Hepatic stellate cell (primary cell): ENCODE results near the gene RGS13.
"Not testable (repeated sequence)": the region's sequence is repeated elsewhere in the genome, so short reads cannot be mapped to it uniquely, and the experiment has no call there.

Source experiments
- DNase-seq: peaks from one replicate; pipeline ENCODE4 v3.0.0; 2011; ENCODE audit warnings: low spot score

RGS13 gene

GRCh38 chr1:192675716-192676115 lies 39.8 kb downstream of the RGS13 start:
- DNase-seq = no peak

DNA sequence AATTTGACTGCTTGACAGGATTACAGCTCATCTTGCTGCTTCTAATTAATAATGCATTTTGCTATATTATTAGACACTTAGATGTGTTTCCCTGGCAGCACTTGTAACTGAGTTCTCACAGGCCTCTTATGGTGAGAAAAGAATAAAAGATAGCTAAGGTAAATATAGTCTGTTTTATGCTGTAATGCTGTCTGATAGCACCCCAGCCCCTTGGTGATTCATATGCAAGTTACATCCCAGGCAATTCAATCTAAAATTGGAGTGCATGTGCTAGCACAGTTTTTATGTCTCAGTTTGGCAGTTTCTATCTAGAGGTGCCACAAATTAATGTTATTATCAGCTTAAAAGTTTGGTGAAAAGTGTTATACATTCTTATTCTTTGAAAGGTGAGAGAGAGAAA lies 42.2 kb downstream of the RGS13 start:
- DNase-seq = no peak

DNA sequence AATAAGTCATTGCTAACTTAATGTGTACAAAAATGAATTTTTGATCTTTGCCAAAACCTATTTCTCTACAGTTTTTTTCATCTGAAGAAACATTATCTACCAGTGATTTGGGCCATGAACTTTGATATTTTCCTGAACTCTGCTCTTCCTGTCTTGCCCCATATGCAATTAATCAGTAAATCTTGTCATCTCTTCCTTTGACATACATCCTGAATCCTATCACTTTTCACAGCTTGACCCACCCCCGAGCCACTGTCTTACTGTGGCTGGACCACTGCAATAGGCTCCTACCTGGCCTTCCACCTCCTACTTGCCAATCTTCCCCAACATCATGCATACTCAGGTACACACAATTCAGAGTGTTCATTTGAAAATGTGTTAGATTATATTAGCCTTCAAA lies 46.4 kb downstream of the RGS13 start:
- no peak for DNase-seq

- not testable (repeated sequence) for DNase-seq
These were observed 47.1 kb downstream of the RGS13 start for GRCh38 chr1:192683081-192683480.

DNA sequence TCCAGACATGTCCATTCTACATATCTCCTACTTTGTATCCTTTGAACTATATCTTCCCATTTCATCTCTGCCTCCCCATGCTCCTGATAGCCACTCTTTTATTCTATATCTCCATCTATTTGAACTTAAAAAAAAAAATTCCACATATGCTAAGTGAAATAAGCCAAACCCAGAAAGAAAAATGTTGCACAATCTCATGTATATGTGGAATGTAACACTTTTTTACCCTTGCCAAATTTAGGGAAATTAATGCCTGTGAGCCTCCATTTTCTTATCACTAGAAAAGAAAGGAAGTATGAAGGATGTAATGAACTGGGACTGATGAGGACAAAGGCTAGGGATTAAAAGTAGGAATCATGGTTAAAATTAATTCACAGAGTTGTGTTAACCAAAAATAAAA lies 53.5 kb downstream of the RGS13 start:
- DNase-seq = no peak

DNA sequence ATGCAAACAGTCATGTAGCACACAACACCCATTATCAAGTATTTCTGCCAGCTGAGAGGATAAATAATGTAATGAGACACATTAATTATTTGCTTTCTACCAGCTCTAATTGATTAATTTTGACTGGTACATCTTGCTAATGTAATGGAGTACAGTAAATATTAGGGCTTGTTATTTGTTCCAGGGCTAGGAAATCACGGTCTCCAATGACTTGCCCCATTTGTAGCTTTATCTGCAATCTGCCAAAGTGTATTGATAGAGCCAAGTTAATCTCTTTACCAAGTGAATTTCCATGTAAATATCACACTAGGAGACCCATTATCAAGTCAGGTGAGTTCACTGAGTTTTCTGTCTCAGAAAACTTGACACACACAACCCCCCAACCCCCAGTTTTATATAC lies 55.1 kb downstream of the RGS13 start:
- no peak for DNase-seq

- DNase-seq = no peak
These were observed 60.1 kb downstream of the RGS13 start for GRCh38 chr1:192696082-192696481.

- DNase-seq = no peak
These were observed 61.8 kb downstream of the RGS13 start for GRCh38 chr1:192697771-192698170.

GRCh38 chr1:192698731-192699130 lies 62.8 kb downstream of the RGS13 start:
- no peak for DNase-seq

DNA sequence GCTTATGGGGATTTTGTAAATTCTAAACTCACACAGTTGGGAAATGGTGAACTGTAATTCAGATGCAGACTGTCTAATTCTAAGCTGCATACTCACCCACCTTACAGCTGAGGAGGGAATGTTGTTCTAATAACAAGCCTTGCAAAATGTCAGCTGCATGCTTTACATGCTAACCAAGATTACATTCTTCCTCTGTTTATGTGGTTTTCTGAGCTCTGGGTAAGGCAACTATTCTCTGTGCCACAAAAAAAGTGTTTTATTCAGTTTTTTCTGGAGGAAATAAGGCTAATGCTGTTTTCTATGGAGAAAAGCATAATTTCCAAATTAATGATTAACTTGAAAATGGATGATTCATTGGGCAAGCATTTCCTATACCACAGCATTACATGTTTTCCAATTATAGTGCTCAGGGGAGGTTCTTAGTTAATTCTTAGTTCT lies 64.9 kb downstream of the RGS13 start:
- peak; percentile 60 for DNase-seq

- peak; percentile 14 for DNase-seq
These were observed 66.4 kb downstream of the RGS13 start for GRCh38 chr1:192702212-192702902.

- DNase-seq = no peak
These were observed 67.6 kb downstream of the RGS13 start for GRCh38 chr1:192703283-192704206.

GRCh38 chr1:192705510-192705909 lies 69.6 kb downstream of the RGS13 start:
- DNase-seq = no peak

DNA sequence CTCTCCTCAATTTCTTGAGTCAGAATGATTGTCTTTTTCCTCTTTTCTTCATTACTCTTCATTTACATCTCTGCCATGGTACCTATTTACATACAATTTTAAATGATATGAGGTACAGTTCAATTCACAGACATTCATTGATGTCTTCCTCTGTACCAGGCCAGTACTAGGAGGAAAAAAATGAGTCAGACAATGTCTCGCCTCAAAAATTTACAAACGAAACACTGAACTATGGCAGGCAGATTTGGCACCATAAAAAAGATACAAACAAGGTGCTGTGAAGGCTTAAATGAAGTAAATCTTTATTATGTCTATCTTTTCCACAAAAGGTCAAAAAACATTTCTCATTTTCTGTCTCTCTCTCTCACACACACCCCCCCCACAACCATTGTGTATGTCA lies 71.0 kb downstream of the RGS13 start:
- DNase-seq = no peak

GRCh38 chr1:192707978-192708547 lies 72.1 kb downstream of the RGS13 start:
- no peak for DNase-seq

DNA sequence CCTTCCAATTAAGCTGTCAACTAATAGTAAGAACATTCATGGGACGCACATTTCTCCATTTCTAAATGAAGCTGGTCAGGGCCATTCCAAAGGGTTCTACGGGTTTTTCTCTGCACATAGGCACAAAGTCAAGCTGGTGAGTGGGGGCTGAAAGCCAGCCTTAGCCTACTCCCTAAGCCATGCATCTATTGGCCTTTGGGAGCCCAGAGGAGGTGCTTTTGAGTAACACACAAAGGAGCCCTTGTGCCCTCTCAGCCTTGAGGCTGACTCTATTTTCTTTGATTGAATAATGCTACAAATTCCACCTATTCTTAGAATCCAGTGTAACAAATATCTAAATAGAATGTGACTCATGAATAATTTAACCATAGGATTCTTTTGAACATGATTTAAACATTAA lies 73.6 kb downstream of the RGS13 start:
- DNase-seq = no peak
